ENCODE measurements around the gene GNAT1. TPM values are rescaled to one million over a fixed set of nuclear protein-coding genes. Genes with fewer than 3 reads are reported as not detected.
A peak's percentile ranks its signal among the peaks of the same experiment; 100 is the strongest.

Gene GNAT1
- total RNA-seq (2021) (0.48 TPM in 1 of 2 replicates, not detected in the other), Bru-seq, nascent RNA (percentile 13 among the genes with signal in this experiment), BruChase-seq, experiment 1, labeled RNA remaining after a 2-hour chase (not detected), BruChase-seq, experiment 2, labeled RNA remaining after a 6-hour chase (percentile 11 among the genes with signal in this experiment)
- long read RNA-seq = 0 reads

DNA sequence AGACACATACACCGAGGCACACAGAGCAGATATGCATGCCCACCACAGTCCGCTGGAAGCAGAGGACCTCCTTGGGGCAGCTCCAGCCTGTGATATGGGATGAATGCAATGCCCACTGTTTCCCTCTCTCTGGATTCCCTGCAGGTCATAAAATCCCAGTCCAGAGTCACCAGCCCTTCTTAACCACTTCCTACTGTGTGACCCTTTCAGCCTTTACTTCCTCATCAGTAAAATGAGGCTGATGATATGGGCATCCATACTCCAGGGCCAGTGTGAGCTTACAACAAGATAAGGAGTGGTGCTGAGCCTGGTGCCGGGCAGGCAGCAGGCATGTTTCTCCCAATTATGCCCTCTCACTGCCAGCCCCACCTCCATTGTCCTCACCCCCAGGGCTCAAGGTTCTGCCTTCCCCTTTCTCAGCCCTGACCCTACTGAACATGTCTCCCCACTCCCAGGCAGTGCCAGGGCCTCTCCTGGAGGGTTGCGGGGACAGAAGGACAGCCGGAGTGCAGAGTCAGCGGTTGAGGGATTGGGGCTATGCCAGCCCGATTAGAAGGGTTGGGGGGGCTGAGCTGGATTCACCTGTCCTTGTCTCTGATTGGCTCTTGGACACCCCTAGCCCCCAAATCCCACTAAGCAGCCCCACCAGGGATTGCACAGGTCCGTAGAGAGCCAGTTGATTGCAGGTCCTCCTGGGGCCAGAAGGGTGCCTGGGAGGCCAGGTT lies at the start of gene GNAT1:
GNAT1 (plus strand) TSS at position 675 of the 725 bp plus-strand sequence. CDS start 116 bp downstream, outside the sequence.
- POLR2A ChIA-PET (ENCODE audit: unreplicated experiment) = no interaction called here
- CTCF ChIA-PET = interaction anchor here (0.5 to 1.5 kb wide), 3 partner anchors 29 to 74 kb away, joined by 3 to 4 read pairs (median 4); no protein-coding TSS in a partner anchor
- DNase-seq = no peak

DNA sequence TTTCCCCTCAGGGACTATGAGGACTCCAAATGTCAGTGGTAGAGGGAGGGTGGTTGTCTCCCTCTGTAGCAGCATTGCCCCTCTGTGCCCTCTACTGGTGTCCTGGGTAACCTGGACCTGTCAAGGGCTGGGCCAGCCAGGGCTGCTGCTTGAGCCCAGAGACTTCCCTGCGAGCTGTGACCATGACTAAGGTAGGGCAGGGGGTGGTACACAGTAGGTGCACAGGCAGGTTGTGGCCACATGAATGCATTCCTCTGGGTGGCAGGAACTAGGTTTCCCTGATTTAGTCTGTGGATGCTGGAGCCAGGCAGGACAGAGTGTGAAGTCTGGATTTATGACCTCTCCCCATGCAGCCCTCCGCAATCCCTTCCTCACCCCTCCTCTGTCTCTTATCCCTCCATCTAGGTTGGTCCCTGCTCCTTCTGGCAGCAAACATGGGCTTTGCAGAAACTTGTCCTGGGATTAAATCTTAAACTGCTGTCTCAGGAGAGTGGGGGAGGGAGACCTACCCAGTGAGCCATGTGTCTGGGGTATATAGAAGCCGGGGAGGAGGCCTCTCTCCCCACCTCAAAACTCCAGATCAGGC lies 45.0 kb upstream of the GNAT1 start:
- H3F3A ChIP-seq (ENCODE audit: insufficient read depth, low read depth) = peaks cover 7% of the 10 kb centered on the region; the same call in 1 of the 2 replicates
- ChIA-PET CTCF (no interaction called here), POLR2A (ENCODE audit: unreplicated experiment) (no interaction called here)
- no peaks in the 10 kb centered on the region for H3K4me1 ChIP-seq (replicated peaks; ENCODE audit: insufficient read depth)
- no peak overlapping the region for H2AFZ ChIP-seq
- TF ChIP-seq, protein P1, sequence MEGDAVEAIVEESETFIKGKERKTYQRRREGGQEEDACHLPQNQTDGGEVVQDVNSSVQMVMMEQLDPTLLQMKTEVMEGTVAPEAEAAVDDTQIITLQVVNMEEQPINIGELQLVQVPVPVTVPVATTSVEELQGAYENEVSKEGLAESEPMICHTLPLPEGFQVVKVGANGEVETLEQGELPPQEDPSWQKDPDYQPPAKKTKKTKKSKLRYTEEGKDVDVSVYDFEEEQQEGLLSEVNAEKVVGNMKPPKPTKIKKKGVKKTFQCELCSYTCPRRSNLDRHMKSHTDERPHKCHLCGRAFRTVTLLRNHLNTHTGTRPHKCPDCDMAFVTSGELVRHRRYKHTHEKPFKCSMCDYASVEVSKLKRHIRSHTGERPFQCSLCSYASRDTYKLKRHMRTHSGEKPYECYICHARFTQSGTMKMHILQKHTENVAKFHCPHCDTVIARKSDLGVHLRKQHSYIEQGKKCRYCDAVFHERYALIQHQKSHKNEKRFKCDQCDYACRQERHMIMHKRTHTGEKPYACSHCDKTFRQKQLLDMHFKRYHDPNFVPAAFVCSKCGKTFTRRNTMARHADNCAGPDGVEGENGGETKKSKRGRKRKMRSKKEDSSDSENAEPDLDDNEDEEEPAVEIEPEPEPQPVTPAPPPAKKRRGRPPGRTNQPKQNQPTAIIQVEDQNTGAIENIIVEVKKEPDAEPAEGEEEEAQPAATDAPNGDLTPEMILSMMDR (conservative IDR thresholded peaks at IDR 0.05) = no peak
- no peak for TF ChIP-seq EZH2 (IDR thresholded peaks at IDR 0.05; ENCODE audit: low read depth)
- H4K20me1 ChIP-seq (ENCODE audit: insufficient read depth) = no peaks in the 10 kb centered on the region
- no TSS peak for BruUV-seq (replicated peaks)
- no peaks in the 10 kb centered on the region for H3K27me3 ChIP-seq (ENCODE audit: insufficient read depth, low read depth)
- no peak for DNase-seq
- no peaks in the 10 kb centered on the region for H3K36me3 ChIP-seq (ENCODE audit: low read depth)
- no peaks in the 10 kb centered on the region for H3K9me2 ChIP-seq (ENCODE audit: insufficient read depth)
- no peaks in the 10 kb centered on the region for H3K9me3 ChIP-seq (ENCODE audit: insufficient read depth, low read depth)
- no peak overlapping the region for H3K27ac ChIP-seq
- intact Hi-C loops (cut with micrococcal nuclease; ENCODE audit: unreplicated experiment) = no loop called here
- H3K4me2 ChIP-seq = no peak overlapping the region
- no peaks in the 10 kb centered on the region for H3K79me2 ChIP-seq (ENCODE audit: low read depth)
- no peak overlapping the region for H3K4me3 ChIP-seq

More for the DNA sequence above, at the start of gene GNAT1:
- no peak within 1 kb of the TSS for H3K4me2 ChIP-seq
- intact Hi-C loops (cut with micrococcal nuclease; ENCODE audit: unreplicated experiment) = no loop called here
- H3K4me3 ChIP-seq = no peak within 1 kb of the TSS
- no peak for TF ChIP-seq EZH2 (IDR thresholded peaks at IDR 0.05; ENCODE audit: low read depth)
- TF ChIP-seq, protein P1 (conservative IDR thresholded peaks at IDR 0.05) = no peak
- no peaks in the 10 kb centered on the region for H3K79me2 ChIP-seq (ENCODE audit: low read depth)
- BruUV-seq (replicated peaks) = TSS peak; percentile 18
- H3K27me3 ChIP-seq (ENCODE audit: insufficient read depth, low read depth) = no peaks in the 10 kb centered on the region
- H4K20me1 ChIP-seq (ENCODE audit: insufficient read depth) = no peaks in the 10 kb centered on the region
- no peaks in the 10 kb centered on the region for H3K9me3 ChIP-seq (ENCODE audit: insufficient read depth, low read depth)
- no peaks in the 10 kb centered on the region for H3K36me3 ChIP-seq (ENCODE audit: low read depth)
- no peaks in the 10 kb centered on the region for H3K9me2 ChIP-seq (ENCODE audit: insufficient read depth)
- H3K27ac ChIP-seq = no peak within 1 kb of the TSS
- H3F3A ChIP-seq (ENCODE audit: insufficient read depth, low read depth) = 0 out of 2 replicates have a peak, but pooled peaks cover 2% of the 10 kb centered on the region
- 0 out of 2 replicates have a peak, but pooled peaks cover 7% of the 10 kb centered on the region for H3K4me1 ChIP-seq (replicated peaks; ENCODE audit: insufficient read depth)
- H2AFZ ChIP-seq = no peak within 1 kb of the TSS

DNA sequence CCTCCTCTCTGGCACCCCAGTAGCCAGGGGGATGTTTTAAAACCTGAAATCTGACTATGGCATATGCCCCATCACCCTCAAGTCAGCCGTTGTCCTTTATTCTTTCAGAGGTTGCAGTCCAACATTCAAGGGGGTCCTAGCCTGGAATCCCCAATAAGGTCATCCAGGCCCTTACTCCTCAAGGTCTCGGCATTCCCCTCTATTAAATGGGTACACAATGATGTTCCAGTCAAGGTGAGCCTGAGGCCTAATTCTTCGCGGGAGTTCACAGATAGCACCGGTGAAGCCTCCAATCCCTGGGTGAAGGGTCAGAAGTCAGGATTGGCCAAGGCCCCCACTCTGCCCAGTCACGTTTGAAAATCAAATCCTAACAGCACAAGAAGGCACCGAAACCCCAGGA lies 44.4 kb upstream of the GNAT1 start:
- POLR2A ChIA-PET (ENCODE audit: unreplicated experiment) = no interaction called here
- no peaks in the 10 kb centered on the region for H3K79me2 ChIP-seq (ENCODE audit: low read depth)
- H3K9me3 ChIP-seq (ENCODE audit: insufficient read depth, low read depth) = no peaks in the 10 kb centered on the region
- H3F3A ChIP-seq (ENCODE audit: insufficient read depth, low read depth) = peaks cover 7% of the 10 kb centered on the region; the same call in 1 of the 2 replicates
- no peaks in the 10 kb centered on the region for H4K20me1 ChIP-seq (ENCODE audit: insufficient read depth)
- H3K4me2 ChIP-seq = no peak overlapping the region
- H3K36me3 ChIP-seq (ENCODE audit: low read depth) = no peaks in the 10 kb centered on the region
- intact Hi-C loops (cut with micrococcal nuclease; ENCODE audit: unreplicated experiment) = no loop called here
- H3K27me3 ChIP-seq (ENCODE audit: insufficient read depth, low read depth) = no peaks in the 10 kb centered on the region
- DNase-seq = no peak
- TF ChIP-seq, protein P1 (conservative IDR thresholded peaks at IDR 0.05) = no peak
- TF ChIP-seq EZH2 (IDR thresholded peaks at IDR 0.05; ENCODE audit: low read depth) = no peak
- CTCF ChIA-PET = no interaction called here
- no peak overlapping the region for H3K27ac ChIP-seq
- no TSS peak for BruUV-seq (replicated peaks)
- H3K9me2 ChIP-seq (ENCODE audit: insufficient read depth) = no peaks in the 10 kb centered on the region
- no peak overlapping the region for H3K4me3 ChIP-seq
- no peaks in the 10 kb centered on the region for H3K4me1 ChIP-seq (replicated peaks; ENCODE audit: insufficient read depth)
- H2AFZ ChIP-seq = no peak overlapping the region
